PFSK-1 (cell line): ENCODE results near the gene KDM1A.

Experiments used
- FOXP2 ChIP-seq: optimal IDR thresholded peaks from 2 replicates; pipeline ENCODE3; 2011; ENCODE audit warnings: borderline replicate concordance, control low read depth, inconsistent platforms; ENCODE audit not compliant: insufficient read depth; ENCODE audit errors: extremely low read length, extremely low read depth
- POLR2AphosphoS5 ChIP-seq: IDR thresholded peaks from 2 replicates; pipeline ENCODE4 v1.6.1; 2012; ENCODE audit warnings: low read depth, mild to moderate bottlenecking, control low read depth, low read length, moderate library complexity
- REST ChIP-seq, 2 experiments: IDR thresholded peaks; 2 replicates each; pipeline versions ENCODE4 v1.6.1 to v1.8.0; 2011 to 2012; ENCODE audit warnings: low read depth in 2 of 2, low read length in 2 of 2, control low read depth in 1 of 2, inconsistent platforms in 1 of 2, mild to moderate bottlenecking in 1 of 2, moderate library complexity in 1 of 2; ENCODE audit not compliant: insufficient read depth in 1 of 2
- SIN3A ChIP-seq: IDR thresholded peaks from 2 replicates; pipeline ENCODE4 v1.6.1; 2012; ENCODE audit warnings: mild to moderate bottlenecking, low read length, moderate library complexity, borderline replicate concordance; ENCODE audit not compliant: insufficient read depth
- TAF1 ChIP-seq: IDR thresholded peaks from 2 replicates; pipeline ENCODE4 v1.6.1; 2012; ENCODE audit warnings: low read length, control low read depth, borderline replicate concordance; ENCODE audit not compliant: insufficient read depth

Gene KDM1A

GRCh38 chr1:23116216-23116836 is 97.1 kb downstream of the KDM1A start:
- TF ChIP-seq TAF1 (no peak), FOXP2 (no peak), SIN3A (no peak), POLR2AphosphoS5 (no peak), REST (IDR thresholded peaks at IDR 0.05; ENCODE audit: insufficient read depth in 1 of 2, low read depth in 2 of 2, low read length in 2 of 2) (no peak)

GRCh38 chr1:23116921-23117699 is 97.8 kb downstream of the KDM1A start:
- no peak for TF ChIP-seq TAF1
- no peak for TF ChIP-seq POLR2AphosphoS5
- no peak for TF ChIP-seq FOXP2
- TF ChIP-seq SIN3A: no peak
- TF ChIP-seq REST (IDR thresholded peaks at IDR 0.05; ENCODE audit: insufficient read depth in 1 of 2, low read depth in 2 of 2, low read length in 2 of 2): no peak

GRCh38 chr1:23118407-23118806 is 99.1 kb downstream of the KDM1A start:
- TF ChIP-seq TAF1 (no peak), FOXP2 (no peak)

- TF ChIP-seq TAF1 (no peak), REST (IDR thresholded peaks at IDR 0.05; ENCODE audit: insufficient read depth in 1 of 2, low read depth in 2 of 2, low read length in 2 of 2) (no peak), SIN3A (no peak)
These were observed 99.9 kb downstream of the KDM1A start for GRCh38 chr1:23118957-23119792.

GRCh38 chr1:23120383-23120782 is 101.1 kb downstream of the KDM1A start:
- TF ChIP-seq FOXP2 (no peak), TAF1 (no peak), SIN3A (no peak), POLR2AphosphoS5 (no peak), REST (IDR thresholded peaks at IDR 0.05; ENCODE audit: insufficient read depth in 1 of 2, low read depth in 2 of 2, low read length in 2 of 2) (no peak)
